Islet of Langerhans (tissue), 1 donor: ENCODE data around the gene LRRC37A2.
A peak's percentile ranks its signal among the peaks of the same experiment; 100 is the strongest.
"Not testable (repeated sequence)": the region's sequence is repeated elsewhere in the genome, so short reads cannot be mapped to it uniquely, and the experiment has no call there.

Source experiments
- FAIRE-seq: peaks from one replicate; lab custom pipeline; 2011; peaks lifted over from hg19 to GRCh38; lab: Jason Lieb, UNC

The LRRC37A2 gene

DNA sequence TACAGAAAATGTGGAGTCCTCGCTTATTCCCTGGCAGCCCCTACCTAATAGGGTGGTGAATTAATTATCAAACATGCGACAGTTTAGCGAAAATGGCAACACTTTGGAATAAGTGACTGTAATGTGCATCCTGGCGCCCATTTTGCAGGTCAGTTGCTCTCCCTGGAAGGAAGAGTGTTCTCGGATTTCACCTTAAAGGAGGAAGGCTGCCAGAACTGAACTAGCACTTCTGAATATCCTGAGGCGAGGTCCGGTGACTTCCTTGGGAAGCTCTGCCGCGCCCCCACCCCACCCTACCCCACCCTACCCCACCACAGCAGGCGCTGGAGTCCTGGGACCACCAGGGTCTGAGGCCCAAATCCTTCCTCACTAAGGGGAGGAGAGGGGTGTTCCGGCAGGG, at the start of gene LRRC37A2:
LRRC37A2 (plus strand) TSS at position 301 of the 400 bp plus-strand sequence. CDS start 245 bp downstream, outside the sequence.
- not testable (repeated sequence) for FAIRE-seq

DNA sequence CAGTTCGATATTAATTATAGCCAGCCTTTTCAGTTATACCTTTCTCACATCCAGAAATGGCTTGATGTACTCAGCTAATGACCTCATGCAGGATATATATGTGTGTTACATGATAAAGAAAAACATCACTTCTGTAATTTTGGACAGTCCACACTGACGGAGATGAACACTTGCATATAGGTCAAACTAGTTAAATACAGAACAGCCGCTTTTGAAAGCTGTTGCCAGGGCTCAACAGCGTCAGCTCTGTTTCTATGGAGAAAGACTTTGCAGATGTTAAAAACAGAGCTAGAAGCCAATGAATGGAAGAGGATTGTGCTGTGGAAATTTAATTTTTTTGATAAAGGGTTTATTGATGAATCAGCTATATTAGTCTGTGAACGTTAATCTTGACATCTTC, 44.6 kb upstream of the LRRC37A2 start:
- peak; percentile 96 for FAIRE-seq

DNA sequence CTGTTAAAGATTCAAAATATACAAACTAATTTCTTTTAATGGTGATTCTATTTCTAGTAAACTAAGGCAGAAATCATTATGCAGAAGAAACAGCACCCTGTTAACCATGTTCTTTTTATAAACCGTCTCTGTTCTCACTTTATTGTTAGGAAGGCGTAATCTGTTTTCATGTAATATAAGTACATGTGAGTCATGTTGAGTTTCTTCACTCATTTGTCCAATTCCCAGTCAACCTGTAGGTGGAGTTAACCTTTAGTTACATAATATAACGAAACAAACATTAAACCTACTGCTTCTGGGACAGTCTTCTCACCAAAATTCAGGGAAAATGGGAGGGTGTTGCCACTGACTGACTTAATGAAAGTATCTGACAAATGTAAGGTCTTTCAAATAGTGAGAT, 37.8 kb upstream of the LRRC37A2 start:
- not testable (repeated sequence) for FAIRE-seq

DNA sequence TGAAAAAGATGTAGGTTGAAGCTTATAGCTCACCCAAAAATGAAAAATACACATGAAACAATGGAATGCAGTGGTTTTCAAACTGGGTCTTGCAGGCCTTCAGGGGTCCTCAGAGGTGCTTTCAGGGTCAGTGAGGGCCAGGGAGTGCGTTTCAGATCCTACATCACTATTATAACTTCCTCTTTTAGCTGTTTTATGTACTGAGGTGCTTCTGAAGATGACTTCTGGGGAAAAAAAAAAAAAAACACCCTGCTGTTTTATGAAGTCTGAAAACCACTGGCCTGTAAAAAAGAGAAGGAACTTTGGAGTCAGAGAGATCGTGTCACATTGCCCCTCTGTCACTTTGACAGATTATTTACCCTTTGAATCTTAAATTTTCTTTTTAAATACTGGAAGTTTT, 36.7 kb upstream of the LRRC37A2 start:
- FAIRE-seq: not testable (repeated sequence)

DNA sequence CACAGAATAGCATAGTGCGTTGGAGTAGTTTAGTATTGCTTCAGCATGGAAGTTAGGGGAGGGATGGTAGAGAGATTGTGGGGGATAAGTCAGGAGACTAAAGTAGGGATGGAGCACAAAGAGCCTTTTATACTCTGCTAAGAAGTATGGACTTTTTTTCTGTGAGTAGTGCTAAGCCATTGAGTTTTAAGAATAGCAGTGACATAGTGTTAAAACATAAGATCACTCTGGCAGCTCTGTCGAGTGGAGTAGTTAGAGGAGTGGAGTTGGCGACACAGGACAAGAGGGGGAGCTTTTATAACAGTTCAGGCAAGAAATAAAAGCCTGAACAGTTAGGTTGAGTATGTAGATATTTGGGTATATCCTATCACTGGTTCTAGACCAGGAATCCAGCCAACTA, 33.4 kb upstream of the LRRC37A2 start:
- not testable (repeated sequence) for FAIRE-seq

DNA sequence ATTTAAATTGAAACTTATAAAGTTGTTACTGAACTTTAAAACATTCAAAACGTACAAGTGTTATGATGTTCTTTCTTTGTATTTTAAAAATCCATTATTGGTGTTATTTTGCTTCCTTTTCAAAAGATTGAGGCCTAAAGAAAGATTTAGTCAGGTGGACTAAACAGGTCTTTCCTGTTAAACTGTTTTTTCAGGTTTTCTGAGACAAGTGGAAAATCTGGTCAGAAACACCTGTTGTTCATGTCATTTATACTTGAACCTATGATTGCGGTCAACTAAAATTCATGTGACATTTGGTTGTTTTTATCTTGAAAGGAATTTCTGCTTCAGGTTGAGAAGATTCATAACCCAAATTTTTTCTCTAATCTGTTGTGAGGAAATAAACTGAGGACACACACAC, 31.0 kb upstream of the LRRC37A2 start:
- not testable (repeated sequence) for FAIRE-seq

DNA sequence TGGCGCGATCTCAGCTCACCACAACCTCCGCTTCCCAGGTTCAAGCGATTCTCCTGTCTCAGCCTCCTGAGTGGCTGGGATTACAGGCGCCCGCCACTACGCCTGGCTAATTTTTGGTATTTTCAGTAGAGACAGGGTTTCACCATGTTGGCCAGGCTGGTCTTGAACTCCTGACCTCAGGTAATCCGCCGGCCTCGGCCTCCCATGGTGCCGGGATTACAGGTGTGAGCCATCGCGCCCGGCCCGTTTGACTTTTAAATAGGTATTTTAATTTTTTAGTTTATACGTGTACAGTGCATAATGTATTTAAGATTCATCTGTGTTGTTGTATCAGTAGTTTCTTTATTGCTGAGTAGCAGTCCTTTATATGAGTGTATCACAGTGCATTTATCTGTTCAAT, 20.2 kb upstream of the LRRC37A2 start:
- FAIRE-seq: not testable (repeated sequence)

DNA sequence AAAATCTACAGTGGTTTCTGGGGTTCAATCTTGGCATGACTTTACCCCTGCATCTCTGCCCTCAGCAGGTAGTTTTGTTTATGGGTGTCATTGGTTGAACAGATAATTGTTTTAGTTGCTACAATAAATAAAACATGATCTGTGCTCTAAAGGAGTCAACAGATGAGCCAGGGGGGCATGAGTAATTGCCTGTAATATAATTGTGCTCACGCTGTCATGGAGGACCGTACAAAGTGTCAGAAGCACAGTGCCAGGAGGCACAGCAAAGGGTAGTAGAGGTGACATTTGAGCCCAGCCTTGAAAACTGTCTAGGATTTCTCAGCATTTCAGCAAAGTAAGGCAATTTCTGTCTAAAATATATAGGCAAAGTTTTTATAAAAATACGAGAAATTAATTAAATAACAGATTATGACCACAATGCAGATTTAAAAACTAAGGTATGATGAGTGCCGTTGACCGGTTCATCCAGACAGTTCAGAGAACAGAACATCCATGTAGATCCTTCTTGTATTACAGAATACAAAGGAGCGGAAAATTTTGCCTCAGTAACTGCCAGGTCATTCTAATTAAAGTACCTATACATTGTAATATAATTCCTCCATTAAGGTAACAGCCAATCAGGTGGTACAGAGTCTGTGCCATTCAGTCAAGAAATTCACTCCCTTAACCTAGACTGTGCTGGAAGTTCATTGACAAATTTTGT, 12.7 kb upstream of the LRRC37A2 start:
- FAIRE-seq: not testable (repeated sequence)

DNA sequence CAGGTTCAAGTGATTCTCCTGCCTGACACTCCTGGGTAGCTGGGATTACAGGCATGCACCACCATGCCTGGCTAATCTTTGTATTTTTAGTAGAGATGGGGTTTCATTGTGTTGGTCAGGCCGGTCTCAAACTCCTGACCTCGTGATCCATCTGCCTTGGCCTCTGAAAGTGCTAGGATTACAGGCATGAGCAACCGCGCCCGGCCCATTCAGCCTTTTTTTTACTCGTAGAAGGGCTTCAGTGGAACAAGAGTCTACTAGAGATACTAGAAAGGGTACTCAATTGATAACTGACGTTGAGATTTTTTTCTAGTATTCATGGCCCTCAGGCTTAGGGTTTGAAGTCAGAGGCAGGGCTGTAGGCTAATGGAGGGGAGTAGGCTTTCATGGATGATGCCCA, 6.4 kb upstream of the LRRC37A2 start:
- not testable (repeated sequence) for FAIRE-seq

DNA sequence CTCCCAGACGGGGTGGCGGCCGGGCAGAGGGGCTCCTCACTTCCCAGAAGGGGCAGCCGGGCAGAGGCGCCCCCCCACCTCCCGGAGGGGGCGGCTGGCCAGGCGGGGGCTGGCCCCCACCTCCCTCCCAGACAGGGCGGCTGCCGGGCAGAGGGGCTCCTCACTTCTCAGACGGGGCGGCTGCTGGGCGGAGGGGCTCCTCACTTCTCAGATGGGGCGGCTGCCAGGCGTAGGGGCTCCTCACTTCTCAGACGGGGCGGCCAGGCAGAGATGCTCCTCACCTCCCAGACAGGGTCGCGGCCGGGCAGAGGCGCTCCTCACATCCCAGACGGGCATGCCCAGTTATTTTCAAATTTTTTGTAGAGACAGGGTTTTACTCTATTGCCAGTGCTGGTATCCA, 22.4 kb downstream of the LRRC37A2 start:
- FAIRE-seq: not testable (repeated sequence)

DNA sequence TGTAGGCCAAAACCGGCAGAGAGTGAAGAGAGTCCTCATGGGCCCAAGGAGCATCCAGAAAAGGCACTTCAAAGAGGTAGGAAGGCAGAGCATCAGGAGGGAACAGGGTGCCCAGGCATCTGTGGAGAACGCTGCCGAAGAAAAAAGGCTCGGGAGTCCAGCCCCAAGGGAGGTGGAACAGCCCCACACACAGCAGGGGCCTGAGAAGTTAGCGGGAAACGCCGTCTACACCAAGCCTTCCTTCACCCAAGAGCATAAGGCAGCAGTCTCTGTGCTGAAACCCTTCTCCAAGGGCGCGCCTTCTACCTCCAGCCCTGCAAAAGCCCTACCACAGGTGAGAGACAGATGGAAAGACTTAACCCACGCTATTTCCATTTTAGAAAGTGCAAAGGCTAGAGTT, 36.3 kb downstream of the LRRC37A2 start:
- not testable (repeated sequence) for FAIRE-seq

DNA sequence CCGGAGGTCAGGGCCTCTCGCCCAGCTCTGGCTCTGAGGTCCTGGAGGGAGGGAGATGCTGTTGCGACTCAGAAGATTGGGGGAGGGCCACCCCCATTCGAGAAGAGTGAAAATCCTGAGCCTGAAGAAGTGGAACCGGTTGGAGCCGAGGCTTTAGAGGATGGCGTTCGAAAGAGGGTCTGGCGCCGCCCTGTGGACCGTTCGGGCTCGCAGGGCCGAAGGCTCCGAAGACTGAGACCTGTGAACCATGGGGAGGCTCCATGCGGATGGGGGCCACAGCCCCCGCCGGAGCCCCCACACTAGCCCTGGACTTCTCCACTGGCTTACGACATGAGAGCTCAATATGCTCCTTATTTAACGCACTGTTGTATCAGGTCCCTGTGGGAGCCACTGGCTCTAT, 46.9 kb downstream of the LRRC37A2 start:
- FAIRE-seq: not testable (repeated sequence)

DNA sequence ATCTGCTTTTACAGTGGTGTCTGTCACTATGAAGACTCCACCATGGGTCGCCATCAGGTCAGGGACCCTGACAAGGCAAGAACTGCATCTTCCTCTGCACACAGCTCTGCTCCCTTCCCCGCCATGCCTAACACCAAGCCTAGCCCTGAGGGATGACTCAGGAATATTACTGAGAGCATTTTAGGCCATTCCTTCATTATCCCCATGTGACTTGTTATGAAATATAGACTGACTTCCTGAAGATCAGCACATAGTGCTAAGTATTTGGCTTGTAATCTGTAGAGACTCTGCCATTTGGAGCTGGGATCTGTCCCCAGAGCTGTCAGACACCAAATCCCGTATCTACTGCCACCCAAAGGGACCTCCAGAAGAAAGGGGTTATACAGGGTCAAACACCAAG, 47.8 kb downstream of the LRRC37A2 start:
- FAIRE-seq: not testable (repeated sequence)

DNA sequence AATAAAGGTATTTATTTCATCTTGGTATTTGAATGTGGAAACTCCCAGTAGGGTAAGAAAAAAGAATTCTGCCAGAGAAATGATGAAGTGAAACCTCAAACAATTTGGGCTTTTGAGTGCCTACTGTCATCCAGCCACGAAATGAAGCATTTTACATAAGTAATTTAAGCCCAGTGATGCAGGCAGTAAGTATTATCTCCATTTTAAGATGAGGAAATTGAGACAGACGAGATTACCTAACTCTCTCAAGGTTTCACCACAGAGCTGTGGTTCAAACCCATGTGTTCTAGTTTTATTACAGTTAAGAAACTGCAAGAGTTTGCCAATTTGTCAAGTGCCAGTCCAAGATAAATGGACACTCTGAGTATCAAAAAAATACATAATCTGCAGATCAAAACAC, 54.0 kb downstream of the LRRC37A2 start:
- not testable (repeated sequence) for FAIRE-seq

DNA sequence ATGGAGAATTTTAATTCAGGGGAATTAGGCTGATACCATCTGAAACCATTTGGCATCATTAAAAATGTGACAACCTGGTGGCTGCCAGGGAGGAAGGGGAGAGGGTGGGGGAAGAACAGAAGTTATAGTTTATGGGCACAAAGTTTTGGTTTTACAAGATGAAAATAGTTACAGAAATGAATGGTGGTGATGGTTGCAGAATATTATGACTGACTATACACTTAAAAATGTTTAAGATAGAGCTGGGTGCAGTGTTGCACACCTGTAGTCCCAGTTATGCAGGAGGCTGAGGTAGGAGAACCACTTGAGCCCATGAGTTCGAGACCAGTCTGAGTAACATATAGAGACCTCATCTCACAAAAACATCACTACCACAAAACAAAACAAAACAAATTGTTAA, 54.7 kb downstream of the LRRC37A2 start:
- FAIRE-seq: not testable (repeated sequence)

DNA sequence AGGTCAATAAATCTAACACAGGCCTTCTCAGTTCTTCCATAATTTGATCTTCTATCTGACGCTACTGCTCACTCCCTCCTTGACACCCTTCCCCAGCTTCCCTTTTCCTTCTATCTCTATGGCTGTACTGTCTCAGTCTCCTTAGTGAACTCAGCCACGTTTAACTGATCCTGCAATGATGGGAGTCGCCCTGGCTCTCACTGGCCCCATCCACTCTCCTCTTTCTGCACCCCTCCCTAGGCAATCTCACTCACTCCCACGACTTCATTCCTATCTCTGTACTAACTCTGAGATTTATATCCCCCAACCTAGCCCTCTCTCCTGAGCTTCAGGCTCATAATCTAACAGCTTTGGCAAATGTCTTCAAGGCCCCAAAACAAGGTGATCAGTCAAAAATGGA, 59.5 kb downstream of the LRRC37A2 start:
- FAIRE-seq: not testable (repeated sequence)

DNA sequence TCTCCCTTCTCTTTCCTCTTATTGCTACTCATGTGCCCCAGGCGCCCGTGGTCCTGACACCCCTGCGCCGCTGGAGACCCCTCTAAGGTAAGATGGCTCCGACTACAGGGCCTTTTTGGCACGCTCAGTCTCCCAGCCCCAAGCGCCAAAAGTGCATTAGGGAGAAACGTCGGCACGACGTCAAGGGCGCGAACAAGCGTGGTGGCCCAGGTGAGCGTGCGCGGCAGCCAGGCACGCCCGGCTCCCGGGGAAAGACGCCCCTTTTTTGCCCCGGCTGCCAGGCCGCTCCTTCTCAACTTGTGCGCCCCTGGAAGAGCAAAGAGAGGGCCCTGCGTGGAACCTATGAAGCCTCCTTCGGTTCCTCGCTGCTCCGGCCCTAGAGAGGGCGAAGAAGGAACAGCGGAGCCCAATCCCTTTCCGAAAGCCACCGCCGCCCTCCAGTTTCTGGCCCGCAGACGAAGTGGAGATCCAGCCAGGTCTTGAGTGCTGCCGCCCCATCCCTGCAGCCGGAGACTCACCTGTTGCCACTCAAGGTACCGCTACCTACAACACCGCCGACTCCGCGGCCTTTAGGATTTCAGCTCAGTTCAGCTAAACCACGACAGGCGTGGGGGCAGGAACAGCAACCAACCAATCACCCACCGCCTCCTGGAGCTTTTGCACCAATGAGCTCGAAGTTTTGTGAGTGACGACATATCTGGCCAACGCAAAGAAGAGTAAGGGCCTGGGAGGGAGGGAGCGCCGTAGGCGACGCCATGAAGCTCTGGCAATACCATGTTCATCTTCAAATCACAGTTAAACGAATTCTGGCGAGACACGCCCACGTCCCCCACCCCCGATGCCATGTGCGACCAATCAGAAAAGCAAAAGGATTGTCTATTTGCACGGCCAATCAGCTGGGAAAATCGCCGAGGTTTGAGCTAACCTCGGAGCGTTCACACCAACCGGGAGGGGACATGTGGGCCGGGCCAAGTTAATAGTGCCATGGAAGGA, 67.1 kb downstream of the LRRC37A2 start, which contains the start of gene ARL17A:
ARL17A (minus strand) TSS at position 609 of the 993 bp plus-strand sequence. CDS start 3,369 bp downstream, outside the sequence.
- peak; percentile 65 for FAIRE-seq

DNA sequence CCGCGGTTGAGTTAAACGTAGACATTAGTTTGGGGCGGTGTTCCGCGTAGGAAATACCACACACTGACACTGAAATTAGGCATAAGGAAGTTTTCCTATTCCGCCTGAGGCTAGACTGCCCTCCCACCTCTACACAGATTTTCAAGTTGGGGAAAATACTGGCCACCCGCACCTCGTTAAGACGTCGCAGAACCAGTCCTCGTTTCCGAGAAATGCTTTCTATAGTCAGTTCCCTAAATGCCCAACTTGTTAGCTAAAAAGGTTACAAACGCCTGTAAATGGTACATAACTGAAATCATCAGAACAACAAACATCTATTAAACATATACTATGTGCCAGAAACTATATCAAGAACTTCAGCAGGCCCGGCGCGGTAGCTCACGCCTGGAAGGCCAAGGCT, 67.8 kb downstream of the LRRC37A2 start:
- not testable (repeated sequence) for FAIRE-seq

DNA sequence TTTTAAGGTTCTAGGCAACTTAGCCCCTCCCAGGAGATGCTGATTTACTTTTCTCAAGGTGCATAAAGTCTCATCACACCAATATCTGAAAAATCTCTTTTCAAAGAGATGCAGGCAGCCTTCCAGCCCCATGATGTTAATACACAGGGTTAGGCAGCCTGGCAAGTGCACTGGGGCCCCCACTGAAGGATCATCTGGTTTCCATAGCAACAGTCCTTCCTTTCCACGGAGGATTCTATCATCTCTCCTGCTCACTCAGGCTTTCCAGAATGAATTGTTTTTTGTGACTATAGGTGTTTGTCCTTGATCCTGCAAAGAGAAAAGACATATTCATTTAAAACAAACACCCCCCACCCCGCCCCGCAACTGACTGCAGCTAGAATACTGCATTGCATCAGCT, 73.2 kb downstream of the LRRC37A2 start:
- FAIRE-seq: not testable (repeated sequence)

DNA sequence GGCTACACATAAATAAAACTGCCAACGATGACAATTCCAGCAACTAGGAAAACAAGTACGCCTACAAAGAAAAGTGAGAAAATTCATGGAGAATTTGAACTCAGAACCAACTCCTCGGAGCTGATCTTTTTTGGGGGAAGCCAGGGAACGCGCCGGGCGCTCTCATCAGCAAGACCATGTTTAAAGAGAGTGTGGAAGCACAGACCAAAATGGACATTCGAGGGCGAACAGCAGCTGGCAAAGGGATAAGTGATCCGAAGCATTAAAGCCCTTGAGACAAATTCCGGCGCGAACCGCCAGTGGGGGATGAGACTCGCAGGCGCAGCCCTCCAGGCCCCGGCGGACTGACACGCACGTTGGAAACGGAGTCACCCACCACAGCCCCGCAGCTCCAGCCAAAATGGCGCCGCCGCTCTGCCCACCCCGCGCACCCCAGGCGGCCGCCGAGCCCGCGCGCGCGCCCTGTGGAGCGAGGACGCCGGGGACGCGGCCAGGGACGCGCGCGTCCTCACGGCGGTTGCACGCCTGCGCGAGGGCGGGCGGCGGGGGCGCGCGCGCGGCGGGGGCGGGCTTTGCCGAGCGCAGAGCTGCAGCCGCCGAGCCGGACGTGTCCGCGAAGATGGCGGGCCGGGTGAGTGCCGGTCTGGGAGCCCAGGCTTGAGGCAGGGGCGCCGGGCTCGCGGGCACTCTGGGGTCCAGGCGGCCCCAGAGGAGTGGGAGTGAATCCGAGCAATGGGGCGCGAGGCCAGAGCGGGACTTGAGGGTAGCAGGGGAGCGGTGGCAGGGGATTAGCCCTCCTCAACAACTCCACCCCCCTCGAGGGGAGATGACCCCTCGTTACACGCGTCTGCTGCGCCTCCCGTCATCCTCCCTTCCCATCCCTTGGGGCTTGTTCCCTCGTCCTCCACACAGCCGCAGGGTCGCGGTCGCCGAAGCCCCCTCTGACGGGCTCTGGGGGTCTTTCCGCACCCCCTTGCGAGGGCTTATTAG, 78.2 kb downstream of the LRRC37A2 start, which contains the start of gene NSF:
NSF (plus strand) TSS at position 513 of the 990 bp plus-strand sequence; CDS start at position 620, 107 bp downstream.
- not testable (repeated sequence) for FAIRE-seq

DNA sequence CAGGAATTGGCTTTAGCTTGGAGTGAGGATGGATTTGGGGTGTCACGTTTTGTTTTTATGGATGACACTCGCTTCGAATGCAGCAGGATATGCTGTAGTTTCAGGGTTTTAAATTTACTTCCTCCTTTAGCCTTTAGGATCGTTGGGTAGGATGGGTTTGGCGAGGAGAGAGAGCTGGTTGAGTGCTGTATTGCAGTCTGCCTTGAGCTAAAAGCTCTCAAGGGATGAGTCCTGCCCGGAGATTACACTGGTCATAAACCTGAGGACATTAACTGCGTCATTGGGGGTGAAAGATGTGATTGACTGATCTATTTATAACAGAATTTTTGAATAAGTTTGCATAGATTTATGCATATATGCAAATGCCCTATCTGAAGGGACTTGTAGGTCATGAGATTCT, 79.1 kb downstream of the LRRC37A2 start:
- FAIRE-seq: not testable (repeated sequence)
